ENCODE data around the gene CD34. TPM values are rescaled to one million over a fixed set of nuclear protein-coding genes. Genes with fewer than 3 reads are reported as not detected.

CD34 gene
- polyA plus RNA-seq (2012; ENCODE audit: missing spikeins), result not detected

DNA sequence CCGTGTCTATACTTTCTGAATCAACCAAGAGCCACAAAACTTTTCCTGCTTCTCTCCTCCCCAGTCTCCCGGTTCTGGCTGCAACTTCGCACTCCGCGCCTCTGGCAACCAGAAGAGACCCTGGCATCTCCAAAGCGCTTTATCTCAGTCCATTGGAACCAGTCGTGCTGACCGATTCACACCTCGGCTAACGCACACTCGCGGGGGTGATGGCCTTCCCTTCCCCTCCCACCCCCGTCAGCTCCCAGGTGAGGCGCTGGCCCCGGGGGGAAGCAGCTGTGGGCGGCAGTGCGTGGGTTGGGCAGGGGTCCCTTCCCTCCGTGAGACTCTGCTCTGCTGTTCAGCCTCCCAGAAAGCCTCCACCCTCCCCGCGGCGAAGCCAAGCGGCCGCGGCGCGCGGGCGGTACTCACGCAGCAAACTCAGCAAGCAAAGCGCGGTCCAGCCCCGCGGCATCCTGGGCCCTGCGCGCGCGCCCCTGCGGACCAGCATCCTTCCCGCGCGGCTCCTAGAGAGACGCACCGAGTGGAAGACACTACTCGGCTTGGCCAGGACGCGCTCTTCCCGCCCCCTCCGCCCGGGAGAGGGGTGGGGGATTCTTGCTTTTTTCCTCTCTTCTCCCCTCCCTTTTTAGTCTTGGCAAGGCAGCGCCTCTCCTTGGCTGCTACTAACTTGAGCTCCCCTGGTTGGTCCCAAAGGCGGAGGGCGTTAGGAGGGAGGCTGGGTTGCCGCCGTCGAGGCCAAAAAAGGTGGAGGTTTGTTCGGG, at the start of gene CD34:
Gene CD34 (minus strand): TSS at position 535 of the 764 bp plus-strand sequence. CDS start 45 bp downstream, at position 490.
- FAIRE-seq (no peak), DNase-seq (ENCODE audit: insufficient read length) (no peak)
- TF ChIP-seq TAF1 (IDR thresholded peaks at IDR 0.05; ENCODE audit: borderline replicate concordance, low read depth, low read length) (no peak), POLR2AphosphoS5 (IDR thresholded peaks at IDR 0.05; ENCODE audit: low read depth, low read length) (no peak), POLR2A (IDR thresholded peaks at IDR 0.05; ENCODE audit: low read depth, low read length) (no peak)

DNA sequence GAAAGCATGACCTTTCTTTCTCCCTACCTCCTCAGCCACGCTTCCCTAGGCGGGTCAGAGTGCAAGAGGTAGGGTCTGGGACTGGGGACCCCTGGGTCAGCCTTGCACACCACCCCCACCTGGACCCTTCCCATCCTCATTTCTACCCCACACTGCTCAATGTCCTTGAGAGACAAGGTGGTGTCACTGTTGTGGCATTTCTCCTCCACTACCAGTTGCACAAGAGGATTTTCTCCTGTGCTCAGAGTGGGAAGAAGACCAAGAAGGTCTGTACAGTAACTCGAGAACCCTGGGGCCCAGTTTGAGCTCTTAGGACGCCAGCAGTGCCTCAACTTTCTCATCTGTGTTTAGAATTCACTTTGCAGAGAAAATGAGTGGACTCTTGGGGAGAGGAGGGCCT, 49.4 kb upstream of the CD34 start:
- no peak for TF ChIP-seq TAF1 (IDR thresholded peaks at IDR 0.05; ENCODE audit: borderline replicate concordance, low read depth, low read length)
- no peak for TF ChIP-seq POLR2AphosphoS5 (IDR thresholded peaks at IDR 0.05; ENCODE audit: low read depth, low read length)
- no peak for TF ChIP-seq POLR2A (IDR thresholded peaks at IDR 0.05; ENCODE audit: low read depth, low read length)
- no peak for FAIRE-seq

GRCh38 chr1:207959910-207960309, 49.0 kb upstream of the CD34 start:
- TF ChIP-seq POLR2AphosphoS5 (IDR thresholded peaks at IDR 0.05; ENCODE audit: low read depth, low read length) (no peak), POLR2A (IDR thresholded peaks at IDR 0.05; ENCODE audit: low read depth, low read length) (no peak), TAF1 (IDR thresholded peaks at IDR 0.05; ENCODE audit: borderline replicate concordance, low read depth, low read length) (no peak)
- no peak for DNase-seq (ENCODE audit: insufficient read length)
- FAIRE-seq, result no peak

More for the DNA sequence above, 49.4 kb upstream of the CD34 start:
- DNase-seq (ENCODE audit: insufficient read length), result no peak

DNA sequence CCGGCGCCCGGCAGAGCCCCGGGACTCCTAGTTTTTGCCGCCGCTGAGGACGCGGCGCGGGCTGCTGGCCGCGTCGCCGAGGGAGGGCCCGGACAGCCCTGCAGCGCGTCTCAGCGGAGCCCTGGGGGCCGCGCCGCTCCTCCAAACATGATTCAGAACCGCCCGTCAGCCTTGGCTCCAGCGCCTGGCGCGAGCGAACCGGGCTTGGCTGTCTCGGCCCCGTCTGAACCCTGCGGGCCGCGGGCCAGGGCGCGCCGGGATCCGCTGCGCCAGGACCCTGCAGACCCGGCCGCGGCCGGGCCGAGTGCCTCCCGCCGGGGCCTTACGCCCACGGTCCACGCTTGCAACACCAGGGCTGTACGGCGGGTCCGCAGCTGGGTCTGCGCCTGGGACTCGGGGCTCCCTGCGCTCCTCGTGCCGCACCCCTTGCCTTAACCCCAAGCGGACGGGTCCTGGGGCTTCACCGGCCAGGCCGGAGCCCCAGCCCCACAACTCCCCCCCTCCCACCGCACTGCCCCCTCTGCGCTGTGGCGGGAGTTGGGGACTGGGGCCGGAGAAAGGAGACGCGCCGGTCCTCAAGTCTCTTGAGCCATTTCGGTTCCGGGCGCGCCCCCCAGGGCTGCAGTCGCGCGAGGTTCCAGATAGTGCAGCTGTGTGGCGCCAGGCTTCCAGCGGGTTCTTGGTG, 48.4 kb upstream of the CD34 start:
- FAIRE-seq (no peak), DNase-seq (ENCODE audit: insufficient read length) (peak; percentile 24)
- TF ChIP-seq TAF1 (IDR thresholded peaks at IDR 0.05; ENCODE audit: borderline replicate concordance, low read depth, low read length), result no peak

- TF ChIP-seq POLR2AphosphoS5 (IDR thresholded peaks at IDR 0.05; ENCODE audit: low read depth, low read length) (no peak), TAF1 (IDR thresholded peaks at IDR 0.05; ENCODE audit: borderline replicate concordance, low read depth, low read length) (no peak), POLR2A (IDR thresholded peaks at IDR 0.05; ENCODE audit: low read depth, low read length) (no peak)
- no peak for DNase-seq (ENCODE audit: insufficient read length)
- FAIRE-seq, result no peak
Observed at GRCh38 chr1:207958376-207959139, 47.6 kb upstream of the CD34 start.

DNA sequence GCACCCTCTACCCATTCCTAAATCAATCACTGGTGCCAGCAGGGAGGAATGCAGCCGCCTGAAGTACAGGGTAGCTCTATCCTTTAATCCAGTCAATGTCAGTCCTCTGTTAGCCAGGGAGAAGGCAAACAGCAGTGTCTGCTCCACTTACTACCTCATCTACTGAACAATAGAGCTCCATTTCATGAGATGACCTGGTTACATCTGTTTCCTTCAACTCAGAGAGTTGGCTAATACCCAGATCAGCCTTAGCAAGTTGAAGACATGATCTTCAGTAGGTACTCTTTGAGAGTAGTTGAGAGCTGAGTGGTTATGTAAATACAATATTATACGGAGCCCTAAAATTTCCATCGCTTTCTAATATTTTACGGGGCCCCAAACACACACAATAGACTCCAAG, 46.1 kb upstream of the CD34 start:
- FAIRE-seq (no peak), DNase-seq (ENCODE audit: insufficient read length) (no peak)
- no peak for TF ChIP-seq POLR2A (IDR thresholded peaks at IDR 0.05; ENCODE audit: low read depth, low read length)
- no peak for TF ChIP-seq TAF1 (IDR thresholded peaks at IDR 0.05; ENCODE audit: borderline replicate concordance, low read depth, low read length)
- TF ChIP-seq POLR2AphosphoS5 (IDR thresholded peaks at IDR 0.05; ENCODE audit: low read depth, low read length), result no peak

DNA sequence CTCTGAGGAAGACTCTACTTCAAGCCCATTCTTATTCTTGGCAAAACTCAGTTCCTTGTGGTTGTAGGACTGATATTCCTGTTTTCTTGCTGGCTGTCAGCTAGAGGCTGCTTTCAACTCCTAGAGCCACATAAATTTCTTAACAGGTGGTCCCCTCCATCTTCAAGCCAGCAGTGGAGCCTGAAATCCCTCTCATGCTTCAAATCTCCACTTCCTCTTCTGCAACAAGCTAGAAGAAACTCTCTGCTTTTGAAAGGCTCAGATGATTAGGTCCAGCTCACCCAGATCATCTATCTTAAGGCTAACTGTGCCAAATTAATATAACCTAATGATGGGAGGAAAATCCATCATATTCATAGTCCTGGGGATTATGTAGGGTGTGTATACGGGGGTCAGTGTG, 43.2 kb upstream of the CD34 start:
- FAIRE-seq (no peak), DNase-seq (ENCODE audit: insufficient read length) (no peak)
- no peak for TF ChIP-seq POLR2AphosphoS5 (IDR thresholded peaks at IDR 0.05; ENCODE audit: low read depth, low read length)
- no peak for TF ChIP-seq POLR2A (IDR thresholded peaks at IDR 0.05; ENCODE audit: low read depth, low read length)
- TF ChIP-seq TAF1 (IDR thresholded peaks at IDR 0.05; ENCODE audit: borderline replicate concordance, low read depth, low read length), result no peak

GRCh38 chr1:207952617-207953542, 42.0 kb upstream of the CD34 start:
- DNase-seq (ENCODE audit: insufficient read length), result no peak
- TF ChIP-seq POLR2AphosphoS5 (IDR thresholded peaks at IDR 0.05; ENCODE audit: low read depth, low read length) (no peak), POLR2A (IDR thresholded peaks at IDR 0.05; ENCODE audit: low read depth, low read length) (no peak), TAF1 (IDR thresholded peaks at IDR 0.05; ENCODE audit: borderline replicate concordance, low read depth, low read length) (no peak)
- no peak for FAIRE-seq

DNA sequence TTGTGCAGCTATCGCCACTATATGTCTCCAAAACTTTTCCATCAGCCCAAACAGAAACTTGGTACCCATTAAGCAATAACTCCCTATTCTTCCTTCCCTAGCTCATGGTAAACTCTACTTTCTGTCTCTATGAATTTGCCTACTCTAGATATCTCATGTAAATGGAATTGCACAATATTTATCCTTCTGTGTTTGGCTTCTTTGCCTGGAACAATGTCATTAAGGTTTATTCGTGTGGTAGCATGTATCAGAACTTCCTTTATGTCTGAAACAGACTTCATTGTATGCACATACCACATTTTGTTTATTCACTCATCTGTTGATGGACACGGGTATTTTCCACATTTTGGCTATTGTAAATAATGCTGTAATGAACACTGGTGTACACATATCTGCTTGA, 40.7 kb upstream of the CD34 start:
- no peak for FAIRE-seq
- DNase-seq (ENCODE audit: insufficient read length), result no peak
- no peak for TF ChIP-seq POLR2AphosphoS5 (IDR thresholded peaks at IDR 0.05; ENCODE audit: low read depth, low read length)
- TF ChIP-seq POLR2A (IDR thresholded peaks at IDR 0.05; ENCODE audit: low read depth, low read length), result no peak
- no peak for TF ChIP-seq TAF1 (IDR thresholded peaks at IDR 0.05; ENCODE audit: borderline replicate concordance, low read depth, low read length)

GRCh38 chr1:207950750-207951149, 39.8 kb upstream of the CD34 start:
- FAIRE-seq (no peak), DNase-seq (ENCODE audit: insufficient read length) (no peak)
- TF ChIP-seq POLR2AphosphoS5 (IDR thresholded peaks at IDR 0.05; ENCODE audit: low read depth, low read length), result no peak
- TF ChIP-seq TAF1 (IDR thresholded peaks at IDR 0.05; ENCODE audit: borderline replicate concordance, low read depth, low read length), result no peak
- TF ChIP-seq POLR2A (IDR thresholded peaks at IDR 0.05; ENCODE audit: low read depth, low read length), result no peak
